Naive thymus-derived CD4-positive, alpha-beta T cell (primary cell): ENCODE results near the gene EZR. TPM values are rescaled to one million over a fixed set of nuclear protein-coding genes. Genes with fewer than 3 reads are reported as not detected.

Experiments
- ATAC-seq: fragments of 150-1000 bp; cut with Tn5 transposase; 2 replicates; pipeline ENCODE4 v1.10.0; 2021; ENCODE audit warnings: mild to moderate bottlenecking, moderate library complexity
- CTCF ChIA-PET: fragments of 350-600 bp; sonication (Branson Sonifier 250); formaldehyde crosslinking; loops from one replicate; lab custom pipeline; 2021; ENCODE audit warnings: antibody characterized with exemption; lab: Charles Lee
- POLR2A ChIA-PET: fragments of 350-600 bp; sonication (Branson Sonifier 250); formaldehyde crosslinking; loops from one replicate; lab custom pipeline; 2021; ENCODE audit warnings: antibody characterized with exemption, inconsistent platforms; lab: Charles Lee
- DNase-seq, 9 donors: peaks; one replicate each; pipeline versions ENCODE4 v3.0.0 to v3.0.0-alpha.2; 2020 to 2022; ENCODE audit warnings: mixed read lengths in 1 of 9
- H3K27ac ChIP-seq: one replicate; pipeline ENCODE4 v1.7.0; 2013; ENCODE audit warnings: mild to moderate bottlenecking, low read depth, low read length, moderate library complexity
- H3K27me3 ChIP-seq, 2 donors: one replicate each; pipeline ENCODE4 v1.7.0; 2013; ENCODE audit warnings: low read length in 2 of 2, mild to moderate bottlenecking in 2 of 2, moderate library complexity in 2 of 2; ENCODE audit not compliant: control insufficient read depth in 2 of 2, insufficient read depth in 2 of 2
- H3K36me3 ChIP-seq, 3 experiments: 1 replicate in 2 of 3; 2 replicates in 1 of 3; pipeline ENCODE4 v1.7.0; 2013; ENCODE audit warnings: low read length in 3 of 3, mild to moderate bottlenecking in 3 of 3, moderate library complexity in 1 of 3; ENCODE audit not compliant: insufficient read depth in 3 of 3, control insufficient read depth in 2 of 3
- H3K4me1 ChIP-seq, 2 donors: one replicate each; pipeline ENCODE4 v1.7.0; 2013; ENCODE audit warnings: low read length in 2 of 2, mild to moderate bottlenecking in 2 of 2, moderate library complexity in 1 of 2; ENCODE audit not compliant: control insufficient read depth in 2 of 2, insufficient read depth in 2 of 2
- H3K4me3 ChIP-seq: 2 replicates; pipeline ENCODE4 v1.7.0; 2013; ENCODE audit warnings: mild to moderate bottlenecking, low read length
- H3K9me3 ChIP-seq, 3 experiments: 1 replicate in 2 of 3; 2 replicates in 1 of 3; pipeline ENCODE4 v1.7.0; 2013; ENCODE audit warnings: low read length in 3 of 3; ENCODE audit not compliant: control insufficient read depth in 2 of 3
- H3K27ac Mint-ChIP-seq, 9 donors: one replicate each; pipeline ENCODE4 v1.8.0; 2020 to 2022; ENCODE audit warnings: mixed read lengths in 9 of 9, mild to moderate bottlenecking in 8 of 9, moderate library complexity in 5 of 9, inconsistent platforms in 2 of 9
- H3K27me3 Mint-ChIP-seq, 5 donors: one replicate each; pipeline ENCODE4 v1.8.0; 2021 to 2022; ENCODE audit warnings: mixed read lengths in 5 of 5, mild to moderate bottlenecking in 1 of 5
- H3K36me3 Mint-ChIP-seq, 5 donors: one replicate each; pipeline ENCODE4 v1.8.0; 2020 to 2022; ENCODE audit warnings: mixed read lengths in 5 of 5, mild to moderate bottlenecking in 3 of 5, inconsistent platforms in 1 of 5
- H3K4me1 Mint-ChIP-seq, 7 donors: one replicate each; pipeline ENCODE4 v1.8.0; 2020 to 2022; ENCODE audit warnings: mixed read lengths in 7 of 7, mild to moderate bottlenecking in 3 of 7, inconsistent platforms in 1 of 7
- H3K4me3 Mint-ChIP-seq, 10 donors: one replicate each; pipeline ENCODE4 v1.8.0; 2020 to 2022; ENCODE audit warnings: mild to moderate bottlenecking in 10 of 10, mixed read lengths in 10 of 10, moderate library complexity in 6 of 10, inconsistent platforms in 2 of 10
- H3K9me3 Mint-ChIP-seq, 11 donors: one replicate each; pipeline ENCODE4 v1.8.0; 2020 to 2022; ENCODE audit warnings: mixed read lengths in 11 of 11, mild to moderate bottlenecking in 4 of 11, inconsistent platforms in 1 of 11, moderate library complexity in 1 of 11
- intact Hi-C, 2 donors: fragments of 100-400 bp; cut with micrococcal nuclease; formaldehyde crosslinking; loops; one replicate each; pipeline ENCODE4 v1.15.1; 2023
- polyA plus RNA-seq, 2 donors: library from polyadenylated mRNA; unstranded; fragments of 300-500 nt; fragmentation: Illumina TruSeq; gene quantifications; one replicate each; pipeline ENCODE4 v1.2.3, GENCODE V29; 2021
- total RNA-seq, 6 experiments: library from RNA in 5 of 6; stranded (reverse) in 5 of 6; gene quantifications; 1 replicate in 5 of 6; 2 replicates in 1 of 6; pipeline ENCODE4 v1.2.3 and lab custom pipeline; 2021 to 2026

EZR gene
- total RNA-seq (100 to 1,000 TPM; 132 to 201 (median 163) TPM), polyA plus RNA-seq (100 to 1,000 TPM; 115 to 140 TPM), total RNA-seq (lab: John Stamatoyannopoulos, UW) (609 reads per million, percentile 98 among the genes with 10 or more reads in this experiment)

- peaks cover 30 to 47% (median 36%) of the 10 kb centered on the region in 7 donors for H3K4me1 Mint-ChIP-seq
- peak within 1 kb of the TSS; percentile 99 for H3K27ac ChIP-seq
- ATAC-seq = peak; percentile 80
- H3K27ac Mint-ChIP-seq = peak within 1 kb of the TSS; percentile 89 to 97 (median 91)
- peak within 1 kb of the TSS; percentile 50 for H3K4me3 ChIP-seq
- ChIA-PET CTCF (interaction anchor here (1.0 kb wide), 1 partner anchor 27 kb away, joined by 3 read pairs; no protein-coding TSS in a partner anchor), POLR2A (interaction anchor here (0.6 to 2.5 kb wide), 15 partner anchors 11 to 290 kb away, joined by 3 to 47 read pairs (median 4); no protein-coding TSS in a partner anchor)
- peaks cover 0 to 5% (median 0%) of the 10 kb centered on the region in 11 donors for H3K9me3 Mint-ChIP-seq
- H3K27me3 ChIP-seq = no peaks in the 10 kb centered on the region
- H3K9me3 ChIP-seq = no peaks in the 10 kb centered on the region
- H3K4me3 Mint-ChIP-seq = peak within 1 kb of the TSS; percentile 81 to 97 (median 90)
- peaks cover 21 to 23% of the 10 kb centered on the region in 2 donors for H3K4me1 ChIP-seq
- no peaks in the 10 kb centered on the region for H3K27me3 Mint-ChIP-seq
- DNase-seq = peak; percentile 70 to 85 (median 80)
- intact Hi-C loops = loop anchor here (1.0 to 10.0 kb wide), 11 partner anchors 15 to 905 kb away; partner anchors contain the start of genes SOD2 (in 1 of the 2), SYTL3 (in 1 of the 2) and WTAP (in 1 of the 2)
- H3K36me3 ChIP-seq = peaks cover 0 to 4% (median 0%) of the 10 kb centered on the region in 3 experiments
- H3K36me3 Mint-ChIP-seq = peaks cover 0 to 26% (median 4%) of the 10 kb centered on the region in 5 donors
Measured at GRCh38 chr6:158819213-158819976, at the start of gene EZR. Gene EZR, minus strand, starts transcription at chr6:158819368. Its CDS starts 1,275 bp downstream, at chr6:158818093.

DNA sequence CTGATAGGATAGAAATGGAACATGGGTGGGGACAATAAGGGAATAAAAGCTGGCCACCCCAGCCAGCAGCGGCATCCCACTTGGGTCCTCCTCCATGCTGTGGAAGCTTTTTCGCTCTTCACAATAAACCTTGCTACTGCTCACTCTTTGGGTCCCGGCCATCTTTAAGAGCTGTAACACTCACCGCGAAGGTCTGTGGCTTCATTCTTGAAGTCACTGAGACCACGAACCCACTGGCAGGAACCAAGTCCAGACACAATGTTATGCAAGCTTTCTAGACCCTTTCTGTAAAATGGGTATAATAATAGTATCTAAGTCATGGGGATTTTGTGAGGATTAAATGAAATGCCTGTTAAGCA lies 48.9 kb upstream of the EZR start:
- Mint-ChIP-seq H3K9me3 (peaks cover 0 to 8% (median 0%) of the 10 kb centered on the region in 11 donors), H3K4me1 (peaks cover 7 to 44% (median 24%) of the 10 kb centered on the region in 7 donors), H3K36me3 (peaks cover 0 to 3% (median 0%) of the 10 kb centered on the region in 5 donors), H3K27ac (peak overlapping the region; percentile 98 to 100 (median 100)), H3K4me3 (no peak overlapping the region), H3K27me3 (peaks cover 0 to 8% (median 0%) of the 10 kb centered on the region in 5 donors)
- ATAC-seq (no peak), DNase-seq (no peak)
- no peak overlapping the region for H3K4me3 ChIP-seq
- H3K27ac ChIP-seq = peak overlapping the region; percentile 98
- ChIA-PET CTCF (interaction anchor here (1.6 kb wide), 1 partner anchor 15 kb away, joined by 4 read pairs; no protein-coding TSS in a partner anchor), POLR2A (interaction anchor here (0.7 to 7.7 kb wide), 9 partner anchors 9 to 97 kb away, joined by 3 to 219 read pairs (median 14); partner anchors contain the start of gene EZR)
- no peaks in the 10 kb centered on the region for H3K27me3 ChIP-seq
- peaks cover 16 to 18% of the 10 kb centered on the region in 2 donors for H3K4me1 ChIP-seq
- intact Hi-C loops = loop anchor here in 1 of 2 donors (5.0 kb wide), 1 partner anchor 239 kb away; no protein-coding TSS in a partner anchor
- no peaks in the 10 kb centered on the region for H3K9me3 ChIP-seq
- no peaks in the 10 kb centered on the region for H3K36me3 ChIP-seq

DNA sequence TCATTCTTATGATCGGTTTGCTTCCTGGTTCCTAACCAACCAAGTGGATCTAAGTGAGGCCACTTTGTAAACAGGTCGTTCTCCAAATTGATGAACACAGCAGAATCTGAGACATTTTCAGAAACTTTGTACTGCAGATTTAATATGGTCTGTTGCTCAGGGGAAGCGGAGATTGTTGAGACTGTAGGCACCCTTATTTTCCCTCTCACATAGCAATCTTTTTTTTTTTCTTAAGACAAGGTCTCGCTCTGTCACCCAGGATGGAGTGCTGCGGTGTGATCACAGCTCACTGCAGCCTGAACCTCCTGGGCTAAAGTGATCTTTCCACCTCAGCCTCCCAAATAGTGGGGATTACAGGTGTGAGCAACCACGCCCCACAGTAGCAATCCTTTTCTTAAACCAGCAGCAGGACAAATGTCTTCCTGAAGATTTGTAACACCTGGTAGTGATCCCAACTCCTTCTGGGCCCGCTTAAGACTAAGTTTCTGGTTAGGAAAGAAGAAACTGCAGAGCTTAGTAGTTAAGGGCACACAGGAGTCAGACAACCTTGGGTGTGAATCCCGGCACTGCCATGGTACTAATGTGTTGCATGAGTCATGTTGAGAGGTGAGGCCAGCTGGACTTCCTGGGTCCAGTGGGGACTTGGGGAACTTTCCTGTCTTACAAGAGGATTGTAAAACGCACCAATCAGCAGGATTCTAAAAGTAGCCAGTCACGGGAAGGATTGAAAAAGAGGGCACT lies 48.4 kb upstream of the EZR start:
- Mint-ChIP-seq H3K4me1 (peaks cover 7 to 41% (median 21%) of the 10 kb centered on the region in 7 donors), H3K9me3 (peaks cover 0 to 8% (median 0%) of the 10 kb centered on the region in 11 donors), H3K27ac (peak overlapping the region; percentile 69 to 100 (median 100)), H3K27me3 (peaks cover 0 to 8% (median 0%) of the 10 kb centered on the region in 5 donors), H3K4me3 (no peak overlapping the region), H3K36me3 (peaks cover 0 to 1% (median 0%) of the 10 kb centered on the region in 5 donors)
- POLR2A ChIA-PET = interaction anchor here (0.9 to 7.7 kb wide), 7 partner anchors 8 to 78 kb away, joined by 3 to 219 read pairs (median 24); partner anchors contain the start of gene EZR
- intact Hi-C loops = loop anchor here in 1 of 2 donors (5.0 kb wide), 1 partner anchor 240 kb away; no protein-coding TSS in a partner anchor
- no peak overlapping the region for H3K4me3 ChIP-seq
- peak overlapping the region; percentile 18 for H3K27ac ChIP-seq
- ATAC-seq (no peak), DNase-seq (no peak)
- H3K36me3 ChIP-seq = no peaks in the 10 kb centered on the region
- CTCF ChIA-PET = interaction anchor here (1.6 kb wide), 1 partner anchor 14 kb away, joined by 4 read pairs; no protein-coding TSS in a partner anchor
- H3K4me1 ChIP-seq = peaks cover 16 to 18% of the 10 kb centered on the region in 2 donors
- no peaks in the 10 kb centered on the region for H3K27me3 ChIP-seq
- H3K9me3 ChIP-seq = no peaks in the 10 kb centered on the region

DNA sequence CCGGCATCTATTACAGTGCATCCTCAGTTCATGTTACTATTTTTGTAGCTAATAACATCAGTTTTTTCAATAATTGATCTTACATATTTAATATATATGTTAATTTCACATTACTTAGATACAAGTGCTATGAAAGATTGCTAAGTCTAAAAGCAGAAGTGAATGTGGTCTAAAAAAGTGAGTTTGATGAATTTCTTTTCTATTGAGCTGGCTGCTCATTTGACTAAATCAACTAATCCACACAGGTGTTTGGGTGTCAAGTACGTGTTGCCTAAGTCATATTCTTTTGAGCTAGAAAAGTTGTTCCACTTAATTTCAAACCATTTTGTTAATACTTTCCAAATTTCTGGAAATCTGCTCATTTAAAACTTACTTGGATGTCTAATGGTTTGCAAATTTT lies 46.6 kb upstream of the EZR start:
- H3K27me3 ChIP-seq = no peaks in the 10 kb centered on the region
- ATAC-seq (no peak), DNase-seq (no peak)
- Mint-ChIP-seq H3K4me3 (no peak overlapping the region), H3K9me3 (peaks cover 0 to 8% (median 0%) of the 10 kb centered on the region in 11 donors), H3K27me3 (peaks cover 0 to 8% (median 0%) of the 10 kb centered on the region in 5 donors), H3K27ac (no peak overlapping the region), H3K36me3 (peaks cover 0 to 1% (median 0%) of the 10 kb centered on the region in 5 donors), H3K4me1 (peaks cover 5 to 39% (median 23%) of the 10 kb centered on the region in 7 donors)
- no peak overlapping the region for H3K27ac ChIP-seq
- CTCF ChIA-PET = no interaction called here
- H3K9me3 ChIP-seq = no peaks in the 10 kb centered on the region
- H3K4me3 ChIP-seq = no peak overlapping the region
- H3K4me1 ChIP-seq = peaks cover 15 to 17% of the 10 kb centered on the region in 2 donors
- intact Hi-C loops = loop anchor here in 1 of 2 donors (5.0 kb wide), 1 partner anchor 242 kb away; no protein-coding TSS in a partner anchor
- POLR2A ChIA-PET = interaction anchor here (0.7 to 7.7 kb wide), 4 partner anchors 12 to 76 kb away, joined by 3 to 219 read pairs (median 4); no protein-coding TSS in a partner anchor
- no peaks in the 10 kb centered on the region for H3K36me3 ChIP-seq

DNA sequence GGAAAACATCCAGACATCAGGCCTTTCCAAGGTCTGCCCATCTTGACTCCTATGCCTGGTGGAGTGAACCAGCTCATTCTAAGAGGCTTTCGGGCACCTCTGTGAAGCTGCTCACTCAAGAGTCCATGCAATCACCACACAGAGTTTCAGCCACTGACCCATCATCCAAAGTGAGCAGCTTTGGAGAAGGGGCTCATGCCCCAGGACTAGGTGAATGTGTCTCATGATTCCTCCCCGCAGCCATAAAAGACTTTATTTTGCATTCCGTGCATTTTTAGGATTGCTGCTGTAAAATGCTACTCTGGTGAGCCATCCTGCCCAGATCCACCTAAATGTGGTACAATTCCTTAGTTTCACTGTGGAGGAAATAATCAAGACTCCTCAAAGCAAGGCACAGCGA lies 44.5 kb upstream of the EZR start:
- Mint-ChIP-seq H3K4me1 (peaks cover 0 to 18% (median 7%) of the 10 kb centered on the region in 7 donors), H3K9me3 (no peaks in the 10 kb centered on the region), H3K27ac (no peak overlapping the region), H3K36me3 (peaks cover 0 to 2% (median 0%) of the 10 kb centered on the region in 5 donors), H3K27me3 (peaks cover 0 to 8% (median 0%) of the 10 kb centered on the region in 5 donors), H3K4me3 (no peak overlapping the region)
- CTCF ChIA-PET = interaction anchor here (0.9 kb wide), 1 partner anchor 10 kb away, joined by 3 read pairs; no protein-coding TSS in a partner anchor
- intact Hi-C loops = no loop called here
- peaks cover under 1 to 2% of the 10 kb centered on the region in 2 donors for H3K4me1 ChIP-seq
- ATAC-seq (no peak), DNase-seq (no peak)
- H3K27ac ChIP-seq = no peak overlapping the region
- H3K27me3 ChIP-seq = no peaks in the 10 kb centered on the region
- POLR2A ChIA-PET = interaction anchor here (7.7 kb wide), 1 partner anchor 10 kb away, joined by 219 read pairs; no protein-coding TSS in a partner anchor
- H3K36me3 ChIP-seq = no peaks in the 10 kb centered on the region
- no peaks in the 10 kb centered on the region for H3K9me3 ChIP-seq
- no peak overlapping the region for H3K4me3 ChIP-seq
